Esophagus squamous epithelium (tissue), 5 donors: Measurements from ENCODE around the gene FHIP1B. TPM values are rescaled to one million over a fixed set of nuclear protein-coding genes. Genes with fewer than 3 reads are reported as not detected.

ENCODE experiments used
- DNase-seq: peaks from one replicate; lab custom pipeline; 2025; lab: John Stamatoyannopoulos, UW
- H3K27ac ChIP-seq, 4 donors: fragments of 200-600 bp; sonication (generic); one replicate each; pipeline ENCODE4 v1.5.1; 2016 to 2019; ENCODE audit warnings: mild to moderate bottlenecking in 1 of 4
- H3K27me3 ChIP-seq, 4 donors: fragments of 200-600 bp; sonication (generic); 1 replicate in 3 of 4; 2 replicates in 1 of 4; pipeline versions ENCODE4 v1.5.1 to v1.6.0; 2017 to 2021; ENCODE audit warnings: antibody characterized with exemption in 1 of 4
- H3K36me3 ChIP-seq, 3 donors: fragments of 200-600 bp; sonication (generic); one replicate each; pipeline ENCODE4 v1.5.1; 2016 to 2019
- H3K4me1 ChIP-seq, 3 donors: fragments of 200-600 bp; sonication (generic); one replicate each; pipeline ENCODE4 v1.5.1; 2017 to 2019
- H3K4me3 ChIP-seq, 4 donors: fragments of 200-600 bp; sonication (generic); 1 replicate in 3 of 4; 2 replicates in 1 of 4; pipeline ENCODE4 v1.5.1; 2016 to 2019; ENCODE audit warnings: mild to moderate bottlenecking in 2 of 4, moderate library complexity in 1 of 4
- H3K9me3 ChIP-seq, 3 donors: fragments of 200-600 bp; sonication (generic); one replicate each; pipeline ENCODE4 v1.5.1; 2016 to 2019
- POLR2A ChIP-seq, 4 donors: fragments of 450-650 bp; IDR thresholded peaks; one replicate each; pipeline ENCODE4 v1.6.1; 2017; ENCODE audit warnings: antibody characterized with exemption in 4 of 4, mild to moderate bottlenecking in 4 of 4, moderate library complexity in 3 of 4
- WGBS, 2 donors: methylation state at CpG; one replicate each; pipeline ENCODE4 v1.1.5; 2018; 5-methylcytosine and 5-hydroxymethylcytosine counted together
- intact Hi-C: fragments of 100-400 bp; cut with DNase I; formaldehyde crosslinking; loops from one replicate; pipeline ENCODE4 v1.15.0; 2022
- total RNA-seq, 4 donors: library from RNA; depleted of rRNA; stranded (reverse); fragments of >200 nt; gene quantifications; one replicate each; pipeline ENCODE4 v1.1.0, GENCODE V29; 2016
- TF ChIP-seq, protein P1 (sequence below), 6 experiments: fragments of 450-650 bp in 4 of 6; fragments of 200-600 bp in 2 of 6; sonication (generic) in 2 of 6; IDR thresholded peaks; one replicate each; pipeline ENCODE4 v1.5.1; 2016 to 2019; ENCODE audit warnings: antibody characterized with exemption in 6 of 6, mild to moderate bottlenecking in 4 of 6, moderate library complexity in 4 of 6
- donor health status: DM: yes; HTN: yes; CAD: no.

The FHIP1B gene
- total RNA-seq, 4 donors from 2014 or later = 8.3 to 33.5 (median 23.1) TPM

DNA sequence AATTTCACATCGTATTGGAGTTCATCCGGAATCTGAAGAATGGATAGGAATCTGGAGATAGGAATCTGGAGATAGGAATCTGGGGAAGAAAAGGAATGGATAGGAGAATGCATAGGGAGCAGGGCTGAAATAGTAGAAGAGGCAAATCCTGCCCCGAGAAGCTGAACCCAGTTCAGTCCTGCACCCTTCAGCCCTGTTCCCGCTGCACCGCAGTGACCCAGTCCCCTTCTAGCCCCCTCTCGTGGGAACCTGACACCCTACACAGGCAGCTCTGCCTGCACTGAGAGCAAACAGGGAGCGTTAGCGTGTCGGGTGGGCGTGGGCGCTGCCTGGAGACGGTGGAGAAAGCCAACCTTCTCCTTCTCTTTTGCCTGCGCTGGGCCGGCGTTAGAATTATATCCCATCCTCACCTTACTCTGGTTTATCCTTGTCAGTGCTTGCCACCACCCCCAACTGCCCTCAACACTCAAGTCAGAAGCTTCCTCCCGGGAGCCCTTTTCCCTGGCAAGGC lies 24.2 kb upstream of the FHIP1B start:
- Histone ChIP-seq H3K4me3 (peak overlapping the region in 3 of 4 donors; percentile 26 to 65 (median 44)), H3K36me3 (no peaks in the 10 kb centered on the region), H3K27me3 (peaks cover 0 to 64% (median 21%) of the 10 kb centered on the region in 4 donors), H3K27ac (no peak overlapping the region), H3K9me3 (no peaks in the 10 kb centered on the region), H3K4me1 (peaks cover 16 to 18% (median 17%) of the 10 kb centered on the region in 3 donors)
- 13 to 20% methylated on average over 6 to 16 of the region's 16 CpGs for WGBS, 2 donors
- intact Hi-C loops = no loop called here
- TF ChIP-seq, protein P1, sequence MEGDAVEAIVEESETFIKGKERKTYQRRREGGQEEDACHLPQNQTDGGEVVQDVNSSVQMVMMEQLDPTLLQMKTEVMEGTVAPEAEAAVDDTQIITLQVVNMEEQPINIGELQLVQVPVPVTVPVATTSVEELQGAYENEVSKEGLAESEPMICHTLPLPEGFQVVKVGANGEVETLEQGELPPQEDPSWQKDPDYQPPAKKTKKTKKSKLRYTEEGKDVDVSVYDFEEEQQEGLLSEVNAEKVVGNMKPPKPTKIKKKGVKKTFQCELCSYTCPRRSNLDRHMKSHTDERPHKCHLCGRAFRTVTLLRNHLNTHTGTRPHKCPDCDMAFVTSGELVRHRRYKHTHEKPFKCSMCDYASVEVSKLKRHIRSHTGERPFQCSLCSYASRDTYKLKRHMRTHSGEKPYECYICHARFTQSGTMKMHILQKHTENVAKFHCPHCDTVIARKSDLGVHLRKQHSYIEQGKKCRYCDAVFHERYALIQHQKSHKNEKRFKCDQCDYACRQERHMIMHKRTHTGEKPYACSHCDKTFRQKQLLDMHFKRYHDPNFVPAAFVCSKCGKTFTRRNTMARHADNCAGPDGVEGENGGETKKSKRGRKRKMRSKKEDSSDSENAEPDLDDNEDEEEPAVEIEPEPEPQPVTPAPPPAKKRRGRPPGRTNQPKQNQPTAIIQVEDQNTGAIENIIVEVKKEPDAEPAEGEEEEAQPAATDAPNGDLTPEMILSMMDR (IDR thresholded peaks at IDR 0.05) = no peak
- no peak for TF ChIP-seq POLR2A (IDR thresholded peaks at IDR 0.05)
- no peak for DNase-seq

DNA sequence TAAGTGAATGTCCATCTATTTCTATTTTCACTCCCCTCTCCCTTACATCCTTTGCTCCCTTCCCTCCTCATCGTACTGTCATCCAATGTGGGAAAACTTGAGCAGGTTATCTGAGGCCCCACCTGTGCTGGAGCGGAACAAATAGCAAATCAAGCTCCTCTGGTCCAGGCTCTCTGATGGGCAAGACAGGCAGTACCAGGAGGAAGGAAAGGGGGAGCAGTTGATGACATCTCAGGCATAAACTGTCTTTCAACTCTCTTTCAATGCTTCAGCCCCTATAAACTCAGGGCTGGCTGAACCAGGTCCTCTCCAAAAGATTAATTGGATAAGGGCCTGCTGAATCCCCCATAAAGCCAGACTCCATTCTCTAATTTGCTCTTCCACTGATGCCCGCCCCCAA lies 23.7 kb upstream of the FHIP1B start:
- 76 to 89% methylated on average over 2 of the region's 3 CpGs for WGBS, 2 donors
- intact Hi-C loops = no loop called here

DNA sequence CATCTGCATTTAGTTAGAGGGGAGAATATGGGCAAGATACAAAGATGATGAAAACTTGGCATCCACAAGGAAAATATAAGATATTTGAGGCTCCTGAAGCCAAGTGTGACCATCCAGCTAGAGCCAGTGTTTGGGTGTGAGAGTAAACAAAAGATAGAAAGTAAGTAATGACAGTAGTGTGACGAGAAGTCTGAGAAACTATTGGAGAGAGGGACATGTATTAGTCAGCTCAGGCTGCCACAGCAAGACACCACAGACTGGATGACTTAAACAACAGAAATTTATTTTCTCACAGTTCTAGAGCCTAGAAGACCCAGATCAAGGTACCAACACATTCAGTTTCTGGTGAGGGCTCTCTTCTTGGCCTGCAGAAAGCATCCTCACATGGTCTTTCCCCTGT lies 18.8 kb upstream of the FHIP1B start:
- intact Hi-C loops = no loop called here
- Histone ChIP-seq H3K4me3 (no peak overlapping the region), H3K27me3 (peaks cover 0 to 29% (median 3%) of the 10 kb centered on the region in 4 donors), H3K27ac (no peak overlapping the region), H3K9me3 (no peaks in the 10 kb centered on the region), H3K36me3 (no peaks in the 10 kb centered on the region), H3K4me1 (peaks cover 0 to 6% (median 0%) of the 10 kb centered on the region in 3 donors)
- WGBS, 2 donors = 71 to 89% methylated on average over 1 of the region's 1 CpG
- TF ChIP-seq, protein P1 (IDR thresholded peaks at IDR 0.05) = no peak
- TF ChIP-seq POLR2A (IDR thresholded peaks at IDR 0.05) = no peak
- DNase-seq = no peak

More for the DNA sequence above, 23.7 kb upstream of the FHIP1B start:
- Histone ChIP-seq H3K4me3 (no peak overlapping the region), H3K27me3 (peaks cover 0 to 64% (median 21%) of the 10 kb centered on the region in 4 donors), H3K36me3 (no peaks in the 10 kb centered on the region), H3K27ac (no peak overlapping the region), H3K4me1 (peaks cover 16 to 18% (median 17%) of the 10 kb centered on the region in 3 donors), H3K9me3 (no peaks in the 10 kb centered on the region)
- no peak for TF ChIP-seq POLR2A (IDR thresholded peaks at IDR 0.05)
- TF ChIP-seq, protein P1 (IDR thresholded peaks at IDR 0.05) = no peak
- no peak for DNase-seq

DNA sequence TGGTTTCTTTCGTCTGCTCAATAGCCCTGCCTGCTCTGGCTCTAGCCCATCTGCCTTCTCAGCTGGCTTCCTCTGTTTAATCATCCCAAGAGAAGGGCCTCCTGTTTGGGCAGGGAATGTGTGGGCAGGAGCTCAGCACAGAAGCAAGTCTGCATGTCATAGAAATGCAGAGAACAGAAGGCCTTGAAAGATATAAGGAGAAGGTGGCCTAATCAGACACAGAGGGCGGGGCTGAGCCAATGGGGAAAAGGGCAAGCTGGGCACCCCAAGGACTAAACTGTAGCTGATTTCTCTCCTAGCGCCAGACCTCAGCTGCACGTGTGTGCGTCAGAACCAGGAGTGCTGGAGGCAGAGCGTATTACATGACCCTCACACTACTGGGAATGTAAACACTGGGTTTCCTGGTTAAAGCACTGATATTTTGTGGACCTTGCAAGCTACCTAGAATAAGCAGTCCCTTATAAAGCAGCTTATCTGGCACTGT lies 17.6 kb upstream of the FHIP1B start:
- DNase-seq = no peak
- TF ChIP-seq, protein P1 (IDR thresholded peaks at IDR 0.05) = no peak
- no peak for TF ChIP-seq POLR2A (IDR thresholded peaks at IDR 0.05)
- Histone ChIP-seq H3K4me1 (peaks cover 0 to 6% (median 0%) of the 10 kb centered on the region in 3 donors), H3K4me3 (no peak overlapping the region), H3K9me3 (no peaks in the 10 kb centered on the region), H3K36me3 (no peaks in the 10 kb centered on the region), H3K27ac (no peak overlapping the region), H3K27me3 (peaks cover 0 to 17% (median 0%) of the 10 kb centered on the region in 4 donors)
- intact Hi-C loops = no loop called here
- WGBS, 2 donors = 79 to 90% methylated on average over 5 to 6 of the region's 6 CpGs

DNA sequence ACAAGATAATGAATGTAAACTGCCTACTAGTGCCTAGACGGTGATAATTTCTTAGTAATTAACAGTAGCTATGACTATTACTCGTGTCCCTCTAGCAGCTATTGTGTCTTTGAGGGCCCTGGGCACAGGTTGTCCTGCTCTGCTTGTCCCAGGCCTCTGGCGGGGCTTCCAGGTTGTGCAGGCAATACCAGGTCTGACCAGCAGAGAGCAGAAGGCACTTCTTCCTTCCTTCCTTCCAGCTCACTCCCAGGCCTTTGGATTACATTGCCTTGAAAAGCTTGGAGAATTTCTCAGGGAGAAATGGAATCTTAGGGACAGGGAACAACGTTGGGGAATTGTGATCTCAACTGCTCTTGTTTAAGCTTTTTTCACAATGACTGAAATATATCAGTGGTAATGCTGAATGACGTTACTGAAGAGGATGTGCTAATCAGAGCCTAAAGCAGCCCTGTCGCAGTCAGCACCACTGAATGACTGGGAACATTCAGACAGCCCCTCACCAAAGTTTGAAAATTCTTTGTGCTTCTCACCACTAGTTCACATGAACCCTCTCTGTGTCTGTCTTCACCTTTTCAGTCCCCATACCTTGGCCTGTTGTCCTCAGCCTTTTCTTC lies 16.8 kb upstream of the FHIP1B start:
- Histone ChIP-seq H3K4me3 (no peak overlapping the region), H3K36me3 (no peaks in the 10 kb centered on the region), H3K9me3 (no peaks in the 10 kb centered on the region), H3K4me1 (peaks cover 0 to 6% (median 0%) of the 10 kb centered on the region in 3 donors), H3K27me3 (peaks cover 0 to 9% (median 0%) of the 10 kb centered on the region in 4 donors), H3K27ac (no peak overlapping the region)
- 53 to 63% methylated on average over 5 to 6 of the region's 6 CpGs for WGBS, 2 donors
- TF ChIP-seq, protein P1 (IDR thresholded peaks at IDR 0.05) = peak; percentile 48 to 88 (median 82)
- TF ChIP-seq POLR2A (IDR thresholded peaks at IDR 0.05) = no peak
- no peak for DNase-seq
- intact Hi-C loops = no loop called here
